HCT116 (cell line): ENCODE data around the gene SALL3.

Experiments used
- EZH2 ChIP-seq: fragments of 200-600 bp; sonication (generic); IDR thresholded peaks from 2 replicates; pipeline ENCODE4 v1.6.1; 2017; ENCODE audit warnings: antibody characterized with exemption, mixed run types
- JUND ChIP-seq: IDR thresholded peaks from 2 replicates; pipeline ENCODE4 v1.6.1; 2012
- POLR2A ChIP-seq: IDR thresholded peaks from 2 replicates; pipeline ENCODE4 v1.7.0; 2011; ENCODE audit warnings: borderline replicate concordance; ENCODE audit not compliant: insufficient read depth, insufficient read length; ENCODE audit errors: extremely low read depth
- RAD21 ChIP-seq: IDR thresholded peaks from 2 replicates; pipeline ENCODE4 v1.6.1; 2012; ENCODE audit warnings: low read depth, mild to moderate bottlenecking
- ZFX ChIP-seq: fragments of 450-650 bp; IDR thresholded peaks from 2 replicates; pipeline ENCODE4 v1.6.1; 2017
- TF ChIP-seq, protein P1 (sequence below): IDR thresholded peaks from 2 replicates; pipeline ENCODE4 v1.6.1; 2011; ENCODE audit warnings: mild to moderate bottlenecking, low read length, moderate library complexity; ENCODE audit not compliant: insufficient replicate concordance; ENCODE audit errors: extremely low read depth
- TF ChIP-seq, protein P2 (sequence below), 3 experiments: fragments of 200-600 bp in 1 of 3; sonication (generic) in 1 of 3; IDR thresholded peaks in 2 of 3; conservative IDR thresholded peaks in 1 of 3; 2 replicates each; pipeline ENCODE4 v1.5.1; 2012 to 2017; ENCODE audit warnings: low read depth in 2 of 3, low read length in 2 of 3, antibody characterized with exemption in 1 of 3, borderline replicate concordance in 1 of 3, control low read depth in 1 of 3, mild to moderate bottlenecking in 1 of 3, mixed read lengths in 1 of 3, mixed run types in 1 of 3, moderate library complexity in 1 of 3; ENCODE audit not compliant: insufficient read depth in 1 of 3

DNA sequence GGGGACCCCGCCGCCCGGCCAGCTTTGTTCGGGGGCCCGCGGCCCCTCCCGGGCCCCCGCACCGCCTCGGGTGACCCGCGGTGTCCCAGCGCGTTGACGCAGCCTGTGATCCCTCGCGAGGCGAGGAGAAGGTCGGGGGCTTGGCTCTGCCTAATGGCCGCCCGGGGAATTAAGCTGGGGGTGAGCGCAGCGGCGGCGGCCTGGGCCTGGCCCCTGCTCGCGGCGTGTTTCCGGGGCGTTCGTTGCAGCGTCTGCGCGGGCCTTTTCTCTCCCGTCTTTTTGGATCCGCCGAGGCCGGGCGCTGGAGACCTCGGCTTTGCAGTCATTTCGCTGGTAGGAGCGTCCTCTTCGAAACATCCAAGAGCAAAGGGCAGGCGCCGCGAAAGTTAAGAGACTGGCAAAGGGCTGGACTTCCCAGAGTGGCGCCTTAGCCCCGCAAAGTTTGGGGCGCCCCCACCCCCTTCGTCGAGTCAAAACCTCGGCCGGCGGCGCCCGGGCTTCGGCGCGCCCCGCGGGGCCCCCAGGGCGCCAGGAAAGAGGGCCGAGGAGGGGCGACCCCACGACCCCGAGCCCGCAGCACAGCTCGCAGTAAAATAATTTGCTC, 1.3 kb downstream of the SALL3 start:
- TF ChIP-seq, protein P1, sequence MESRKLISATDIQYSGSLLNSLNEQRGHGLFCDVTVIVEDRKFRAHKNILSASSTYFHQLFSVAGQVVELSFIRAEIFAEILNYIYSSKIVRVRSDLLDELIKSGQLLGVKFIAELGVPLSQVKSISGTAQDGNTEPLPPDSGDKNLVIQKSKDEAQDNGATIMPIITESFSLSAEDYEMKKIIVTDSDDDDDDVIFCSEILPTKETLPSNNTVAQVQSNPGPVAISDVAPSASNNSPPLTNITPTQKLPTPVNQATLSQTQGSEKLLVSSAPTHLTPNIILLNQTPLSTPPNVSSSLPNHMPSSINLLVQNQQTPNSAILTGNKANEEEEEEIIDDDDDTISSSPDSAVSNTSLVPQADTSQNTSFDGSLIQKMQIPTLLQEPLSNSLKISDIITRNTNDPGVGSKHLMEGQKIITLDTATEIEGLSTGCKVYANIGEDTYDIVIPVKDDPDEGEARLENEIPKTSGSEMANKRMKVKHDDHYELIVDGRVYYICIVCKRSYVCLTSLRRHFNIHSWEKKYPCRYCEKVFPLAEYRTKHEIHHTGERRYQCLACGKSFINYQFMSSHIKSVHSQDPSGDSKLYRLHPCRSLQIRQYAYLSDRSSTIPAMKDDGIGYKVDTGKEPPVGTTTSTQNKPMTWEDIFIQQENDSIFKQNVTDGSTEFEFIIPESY, result no peak
- TF ChIP-seq EZH2, result no peak
- TF ChIP-seq POLR2A, result no peak
- no peak for TF ChIP-seq JUND
- TF ChIP-seq, protein P2, sequence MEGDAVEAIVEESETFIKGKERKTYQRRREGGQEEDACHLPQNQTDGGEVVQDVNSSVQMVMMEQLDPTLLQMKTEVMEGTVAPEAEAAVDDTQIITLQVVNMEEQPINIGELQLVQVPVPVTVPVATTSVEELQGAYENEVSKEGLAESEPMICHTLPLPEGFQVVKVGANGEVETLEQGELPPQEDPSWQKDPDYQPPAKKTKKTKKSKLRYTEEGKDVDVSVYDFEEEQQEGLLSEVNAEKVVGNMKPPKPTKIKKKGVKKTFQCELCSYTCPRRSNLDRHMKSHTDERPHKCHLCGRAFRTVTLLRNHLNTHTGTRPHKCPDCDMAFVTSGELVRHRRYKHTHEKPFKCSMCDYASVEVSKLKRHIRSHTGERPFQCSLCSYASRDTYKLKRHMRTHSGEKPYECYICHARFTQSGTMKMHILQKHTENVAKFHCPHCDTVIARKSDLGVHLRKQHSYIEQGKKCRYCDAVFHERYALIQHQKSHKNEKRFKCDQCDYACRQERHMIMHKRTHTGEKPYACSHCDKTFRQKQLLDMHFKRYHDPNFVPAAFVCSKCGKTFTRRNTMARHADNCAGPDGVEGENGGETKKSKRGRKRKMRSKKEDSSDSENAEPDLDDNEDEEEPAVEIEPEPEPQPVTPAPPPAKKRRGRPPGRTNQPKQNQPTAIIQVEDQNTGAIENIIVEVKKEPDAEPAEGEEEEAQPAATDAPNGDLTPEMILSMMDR (IDR thresholded peaks at IDR 0.05 in 2 of 3, conservative IDR thresholded peaks at IDR 0.05 in 1 of 3; ENCODE audit: borderline replicate concordance in 1 of 3, insufficient read depth in 1 of 3, low read depth in 2 of 3, low read length in 2 of 3), result no peak
- no peak for TF ChIP-seq RAD21
- TF ChIP-seq ZFX, result no peak
